ENCODE measurements around the gene APBB1IP.
"Not testable (repeated sequence)": the region's sequence is repeated elsewhere in the genome, so short reads cannot be mapped to it uniquely, and the experiment has no call there.

- peak; percentile 17 to 56 (median 40) for TF ChIP-seq CTCF (IDR thresholded peaks at IDR 0.05)
- not testable (repeated sequence) for TF ChIP-seq POLR2A (IDR thresholded peaks at IDR 0.05)
Observed at GRCh38 chr10:26606389-26606877, 168.3 kb downstream of the APBB1IP start.

Data from heart left ventricle (tissue), 13 donors.